VCaP (cell line): ENCODE data around the gene FLOT1.
A peak's percentile ranks its signal among the peaks of the same experiment; 100 is the strongest.

ENCODE experiments used
- H3K27ac ChIP-seq: fragments of 450-650 bp; 2 replicates; pipeline ENCODE4 v1.5.1; 2017
- CTCF ChIP-seq: fragments of 450-650 bp; conservative IDR thresholded peaks from 2 replicates; pipeline ENCODE4 v1.5.1; 2017; ENCODE audit warnings: mild to moderate bottlenecking, moderate library complexity

FLOT1 gene

GRCh38 chr6:30747902-30748769, 5.6 kb upstream of the FLOT1 start:
- no peak for TF ChIP-seq CTCF
- peak overlapping the region; percentile 56; the same call in 1 of the 2 replicates for H3K27ac ChIP-seq

GRCh38 chr6:30747300-30747687, 4.8 kb upstream of the FLOT1 start:
- no peak for TF ChIP-seq CTCF
- no peak overlapping the region for H3K27ac ChIP-seq

DNA sequence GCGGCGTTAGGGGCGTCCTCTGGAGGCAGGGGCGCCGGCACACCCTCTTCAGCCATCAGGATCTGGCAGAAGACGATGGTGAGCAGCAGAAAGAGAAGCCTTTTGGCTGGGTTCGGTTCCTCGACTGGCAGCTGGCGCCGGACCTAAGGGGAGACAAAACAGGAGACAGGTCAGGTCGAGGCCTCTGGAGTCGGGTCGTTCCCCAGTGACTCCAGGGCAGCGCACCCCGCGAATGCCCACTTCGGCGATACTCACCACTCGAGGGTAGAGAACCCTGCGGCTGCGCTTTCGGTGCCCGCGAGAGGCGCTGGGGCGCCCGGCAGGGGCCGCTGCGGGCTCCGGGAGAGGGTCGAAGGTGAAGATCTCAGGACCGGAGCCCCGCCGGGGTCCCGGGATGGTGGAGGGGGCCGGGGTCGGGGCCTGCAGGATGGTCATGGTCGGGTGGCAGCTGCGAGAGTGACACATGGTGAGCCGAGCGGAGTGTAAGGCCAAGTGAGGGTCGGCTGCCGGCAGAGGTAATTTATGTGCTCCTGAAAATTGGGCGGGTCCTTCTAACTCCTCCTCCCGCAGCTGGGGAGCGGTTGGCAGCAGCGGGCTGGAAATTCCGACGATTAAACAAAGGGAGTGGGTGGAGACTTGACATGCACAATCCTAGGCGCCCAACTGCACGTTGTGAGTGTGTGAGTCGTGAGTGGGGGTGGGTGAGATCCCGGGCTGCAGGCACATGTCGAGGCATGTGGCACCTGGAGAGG, 1.7 kb upstream of the FLOT1 start, which contains the start of gene IER3:
Gene IER3, minus strand, starts transcription at position 494 of the 752 bp plus-strand sequence. Its CDS starts 29 bp downstream, at position 465.
- no peak for TF ChIP-seq CTCF
- peak within 1 kb of the TSS; percentile 84 for H3K27ac ChIP-seq

- no peak for TF ChIP-seq CTCF
- H3K27ac ChIP-seq = peak overlapping the region; percentile 84
Measured at GRCh38 chr6:30743099-30744053, 889 bp upstream of the FLOT1 start.

DNA sequence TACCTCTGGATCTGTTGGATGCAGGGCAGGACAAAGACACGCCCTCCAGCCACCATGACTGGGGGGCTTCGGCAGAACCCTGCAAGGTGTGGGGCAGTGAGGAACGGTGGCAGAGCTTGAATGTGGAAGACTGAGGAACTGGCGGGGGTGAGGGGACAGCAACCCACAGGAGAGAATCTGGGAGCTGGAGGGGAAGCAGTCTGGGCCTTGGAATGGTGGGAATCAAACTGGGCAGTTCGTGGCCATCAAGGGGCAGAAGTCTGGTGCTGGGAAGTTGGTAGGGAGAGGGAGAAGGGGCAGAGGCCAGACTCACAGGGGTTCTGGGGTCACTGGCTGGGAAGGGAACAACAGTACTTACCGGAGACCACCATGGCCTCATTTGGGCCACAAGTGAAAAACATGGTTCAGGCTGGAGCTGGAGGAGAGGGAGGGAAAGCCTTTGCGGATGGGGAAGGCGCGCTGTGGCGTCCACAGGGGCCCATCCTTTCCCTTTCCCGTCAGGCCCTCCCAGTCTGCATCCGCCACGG, 635 bp downstream of the FLOT1 start:
- no peak for TF ChIP-seq CTCF
- peak overlapping the region; percentile 84 for H3K27ac ChIP-seq

DNA sequence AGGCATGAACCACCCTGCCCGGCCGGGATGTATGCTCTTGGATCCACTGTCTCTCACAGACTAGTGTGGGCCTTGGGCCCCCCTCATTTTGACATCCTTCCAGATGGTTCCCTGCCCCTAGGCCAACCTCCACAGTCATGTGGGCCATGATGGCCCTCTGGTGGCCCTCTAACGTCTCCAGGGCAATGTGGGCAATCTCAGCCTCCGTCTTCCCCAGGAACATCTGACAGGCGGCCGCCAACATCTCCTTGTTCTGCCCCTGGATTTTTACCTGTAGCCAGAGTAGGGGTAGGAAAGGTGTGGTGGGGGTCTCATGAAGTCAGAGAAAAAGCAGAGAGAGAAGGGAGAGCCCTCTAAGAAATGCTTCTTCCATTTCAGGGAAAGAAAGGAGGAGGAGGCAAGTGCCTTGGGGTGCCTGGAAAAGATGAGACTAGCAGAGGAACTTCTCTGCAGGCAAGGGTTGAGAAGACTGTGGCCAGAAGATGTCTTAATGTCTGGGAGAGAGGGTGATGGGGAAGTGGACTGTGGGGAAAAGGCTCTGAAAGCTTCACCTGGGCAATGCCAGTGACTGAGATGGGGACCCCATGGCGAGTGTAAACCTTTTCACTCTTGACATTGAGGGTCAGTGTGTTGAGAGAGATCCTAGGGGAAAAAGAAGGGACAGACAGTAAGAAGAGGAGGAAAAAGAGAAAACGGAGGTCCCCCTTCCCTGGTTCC, 1.3 kb downstream of the FLOT1 start:
- peak overlapping the region; percentile 84 for H3K27ac ChIP-seq
- no peak for TF ChIP-seq CTCF
